Sigmoid colon (tissue), 3 donors: ENCODE measurements around the gene ARL14.

Experiments used
- CTCF ChIP-seq, 4 experiments: fragments of 450-650 bp in 3 of 4; fragments of 200-600 bp in 1 of 4; IDR thresholded peaks; one replicate each; pipeline ENCODE4 v1.5.1; 2016 to 2019; ENCODE audit warnings: antibody characterized with exemption in 4 of 4, mild to moderate bottlenecking in 3 of 4, moderate library complexity in 2 of 4
- POLR2A ChIP-seq, 2 donors: fragments of 450-650 bp; IDR thresholded peaks; one replicate each; pipeline ENCODE4 v1.6.1; 2016; ENCODE audit warnings: antibody characterized with exemption in 2 of 2, mild to moderate bottlenecking in 2 of 2, moderate library complexity in 2 of 2

- no peak for TF ChIP-seq CTCF (IDR thresholded peaks at IDR 0.05)
- no peak for TF ChIP-seq POLR2A (IDR thresholded peaks at IDR 0.05)
These were observed 5.7 kb upstream of the ARL14 start for GRCh38 chr3:160671231-160671630.
